AG09319 (cell line): Measurements from ENCODE around the gene NAB1.

ENCODE experiments used
- DNase-seq: peaks from one replicate; pipeline ENCODE4 v3.0.0-alpha.2; 2010; ENCODE audit warnings: low read depth; ENCODE audit errors: extremely low read depth
- CTCF ChIP-seq: IDR thresholded peaks from 2 replicates; pipeline ENCODE4 v1.5.1; 2011; ENCODE audit warnings: low read depth, mild to moderate bottlenecking, inconsistent platforms, low read length, moderate library complexity

The NAB1 gene

GRCh38 chr2:190646780-190647522 lies 1.9 kb upstream of the NAB1 start:
- no peak for TF ChIP-seq CTCF
- DNase-seq, result no peak

- DNase-seq, result peak; percentile 79
- TF ChIP-seq CTCF, result no peak
Observed at GRCh38 chr2:190648289-190649034, 421 bp upstream of the NAB1 start.

- no peak for DNase-seq
- TF ChIP-seq CTCF, result no peak
Observed at GRCh38 chr2:190649798-190650390, 1.0 kb downstream of the NAB1 start.

GRCh38 chr2:190651413-190651812 lies 2.5 kb downstream of the NAB1 start:
- DNase-seq, result no peak
- no peak for TF ChIP-seq CTCF

- TF ChIP-seq CTCF, result no peak
- no peak for DNase-seq
Observed at GRCh38 chr2:190653231-190653630, 4.3 kb downstream of the NAB1 start.

GRCh38 chr2:190653931-190654330 lies 5.0 kb downstream of the NAB1 start:
- TF ChIP-seq CTCF, result no peak
- no peak for DNase-seq

- no peak for TF ChIP-seq CTCF
- no peak for DNase-seq
Observed at GRCh38 chr2:190655113-190655512, 6.2 kb downstream of the NAB1 start.
